IMR-90 (cell line): ENCODE measurements around the gene CDHR2. TPM values are rescaled to one million over a fixed set of nuclear protein-coding genes. Genes with fewer than 3 reads are reported as not detected.
A peak's percentile ranks its signal among the peaks of the same experiment; 100 is the strongest.

ENCODE experiments used
- ATAC-seq: fragments of 200-7000 bp; cut with Tn5 transposase; 2 replicates; pipeline ENCODE4 v1.9.1; 2020; ENCODE audit warnings: low read depth, mild to moderate bottlenecking, moderate library complexity
- BruUV-seq: library from RNA; stranded (reverse); fragments of 400-500 nt; replicated peaks from 2 replicates; lab custom pipeline; 2021; lab: Mats Ljungman, UMichigan
- CTCF ChIA-PET: fragments of 300-600 bp; formaldehyde crosslinking; extraction: SDS; loops from one replicate; lab custom pipeline; 2021; ENCODE audit warnings: antibody characterized with exemption; lab: Yijun Ruan, JAX
- POLR2A ChIA-PET: fragments of 300-600 bp; sonication (Branson Sonifier 250); formaldehyde crosslinking; loops from one replicate; lab custom pipeline; 2022; ENCODE audit warnings: antibody characterized with exemption; ENCODE audit not compliant: unreplicated experiment; lab: Charles Lee
- DNase-seq: peaks from one replicate; pipeline ENCODE4 v3.0.0; 2013
- H2AFZ ChIP-seq: replicated peaks from 2 replicates; pipeline ENCODE3; 2013; ENCODE audit warnings: low read length, mild to moderate bottlenecking; ENCODE audit not compliant: poor library complexity
- H2AK5ac ChIP-seq: 2 replicates; pipeline ENCODE4 v1.6.1; 2013; ENCODE audit warnings: low read depth, low read length, inconsistent platforms
- H2AK9ac ChIP-seq: replicated peaks from 2 replicates; pipeline ENCODE3; 2013; ENCODE audit warnings: mild to moderate bottlenecking, low read depth, low read length, moderate library complexity; ENCODE audit not compliant: poor library complexity
- H2BK120ac ChIP-seq: 2 replicates; pipeline ENCODE4 v1.6.1; 2013; ENCODE audit warnings: low read depth, low read length, inconsistent platforms
- H2BK15ac ChIP-seq: 3 replicates; pipeline ENCODE4 v1.6.1; 2013; ENCODE audit warnings: low read depth, low read length, inconsistent platforms
- H2BK20ac ChIP-seq: 2 replicates; pipeline ENCODE4 v1.6.1; 2013; ENCODE audit warnings: low read depth, mild to moderate bottlenecking, inconsistent platforms, low read length, moderate library complexity
- H2BK5ac ChIP-seq: 2 replicates; pipeline ENCODE4 v1.6.1; 2013; ENCODE audit warnings: mild to moderate bottlenecking, low read depth, low read length, inconsistent platforms; ENCODE audit not compliant: poor library complexity, severe bottlenecking
- H3K14ac ChIP-seq: replicated peaks from 2 replicates; pipeline ENCODE4 v1.6.1; 2013; ENCODE audit warnings: low read depth, low read length, inconsistent platforms
- H3K18ac ChIP-seq: 2 replicates; pipeline ENCODE4 v1.6.1; 2013; ENCODE audit warnings: low read depth, low read length, control low read depth
- H3K23ac ChIP-seq: 2 replicates; pipeline ENCODE4 v1.6.1; 2013; ENCODE audit warnings: low read depth, low read length, inconsistent platforms
- H3K27ac ChIP-seq: 2 replicates; pipeline ENCODE4 v1.5.1; 2013; ENCODE audit warnings: mild to moderate bottlenecking, control low read depth, low read length; ENCODE audit not compliant: insufficient read depth
- H3K27me3 ChIP-seq: 2 replicates; pipeline ENCODE4 v1.6.1; 2013; ENCODE audit warnings: low read length; ENCODE audit not compliant: control insufficient read depth, insufficient read depth
- H3K36me3 ChIP-seq: 2 replicates; pipeline ENCODE4 v1.6.1; 2013; ENCODE audit warnings: low read length, mixed read lengths; ENCODE audit not compliant: control insufficient read depth, insufficient read depth
- H3K4ac ChIP-seq: 2 replicates; pipeline ENCODE4 v1.6.1; 2013; ENCODE audit warnings: low read depth, low read length, inconsistent platforms
- H3K4me1 ChIP-seq: 2 replicates; pipeline ENCODE4 v1.6.1; 2013; ENCODE audit warnings: low read length, mixed read lengths; ENCODE audit not compliant: control insufficient read depth, insufficient read depth
- H3K4me2 ChIP-seq: 2 replicates; pipeline ENCODE4 v1.6.1; 2013; ENCODE audit warnings: low read depth, mild to moderate bottlenecking, control low read depth, low read length, moderate library complexity
- H3K4me3 ChIP-seq: 2 replicates; pipeline ENCODE4 v1.5.1; 2013; ENCODE audit warnings: low read depth, mild to moderate bottlenecking, control low read depth, low read length, moderate library complexity; ENCODE audit not compliant: insufficient read depth
- H3K56ac ChIP-seq: 2 replicates; pipeline ENCODE4 v1.6.1; 2013; ENCODE audit warnings: low read length, inconsistent platforms; ENCODE audit not compliant: insufficient read depth; ENCODE audit errors: extremely low read depth
- H3K79me1 ChIP-seq, 2 experiments: 2 replicates each; pipeline ENCODE4 v1.6.1; 2013; ENCODE audit warnings: low read length in 2 of 2, inconsistent platforms in 1 of 2, low read depth in 1 of 2
- H3K9ac ChIP-seq: 2 replicates; pipeline ENCODE4 v1.6.1; 2013; ENCODE audit warnings: low read depth, low read length, control low read depth
- H3K9me1 ChIP-seq: 2 replicates; pipeline ENCODE4 v1.6.1; 2013; ENCODE audit warnings: low read length, inconsistent platforms; ENCODE audit not compliant: insufficient read depth
- H3K9me3 ChIP-seq: 2 replicates; pipeline ENCODE4 v1.6.1; 2013; ENCODE audit warnings: low read length; ENCODE audit not compliant: control insufficient read depth, insufficient read depth
- H4K20me1 ChIP-seq: 2 replicates; pipeline ENCODE4 v1.6.1; 2013; ENCODE audit warnings: low read length, inconsistent platforms; ENCODE audit not compliant: insufficient read depth
- H4K5ac ChIP-seq: 2 replicates; pipeline ENCODE4 v1.6.1; 2013; ENCODE audit warnings: mild to moderate bottlenecking, low read depth, low read length, control low read depth
- H4K8ac ChIP-seq, 2 experiments: 2 replicates each; pipeline ENCODE4 v1.6.1; 2013; ENCODE audit warnings: low read depth in 2 of 2, low read length in 2 of 2, control low read depth in 1 of 2, inconsistent platforms in 1 of 2
- H4K91ac ChIP-seq: 2 replicates; pipeline ENCODE4 v1.6.1; 2013; ENCODE audit warnings: low read depth, low read length, inconsistent platforms; ENCODE audit not compliant: insufficient read depth
- BHLHE40 ChIP-seq: fragments of 150-350 bp; IDR thresholded peaks from 2 replicates; pipeline ENCODE4 v1.6.1; 2016; ENCODE audit warnings: mild to moderate bottlenecking, low read depth, low read length
- CEBPB ChIP-seq: IDR thresholded peaks from 2 replicates; pipeline ENCODE4 v1.6.1; 2012; ENCODE audit warnings: low read depth, low read length, improper control_type of control experiment
- CTCF ChIP-seq: conservative IDR thresholded peaks from 2 replicates; pipeline ENCODE4 v1.5.1; 2012; ENCODE audit warnings: mild to moderate bottlenecking, low read depth, low read length, improper control_type of control experiment
- FOS ChIP-seq: fragments of 150-350 bp; IDR thresholded peaks from 2 replicates; pipeline ENCODE4 v1.6.1; 2016; ENCODE audit warnings: low read depth, low read length
- MAFK ChIP-seq: IDR thresholded peaks from 2 replicates; pipeline ENCODE4 v1.6.1; 2012; ENCODE audit warnings: low read depth, low read length, improper control_type of control experiment
- MAZ ChIP-seq: IDR thresholded peaks from 2 replicates; pipeline ENCODE4 v1.6.1; 2012; ENCODE audit warnings: low read depth, mild to moderate bottlenecking, low read length, improper control_type of control experiment, moderate library complexity, borderline replicate concordance
- NFE2L2 ChIP-seq: fragments of 150-350 bp; IDR thresholded peaks from 2 replicates; pipeline ENCODE4 v1.6.1; 2016; ENCODE audit warnings: low read depth, mild to moderate bottlenecking, low read length
- POLR2A ChIP-seq: IDR thresholded peaks from 2 replicates; pipeline ENCODE4 v1.6.1; 2012; ENCODE audit warnings: mild to moderate bottlenecking, low read depth, low read length
- RAD21 ChIP-seq: IDR thresholded peaks from 2 replicates; pipeline ENCODE4 v1.6.1; 2012; ENCODE audit warnings: low read length, improper control_type of control experiment
- RCOR1 ChIP-seq: IDR thresholded peaks from 2 replicates; pipeline ENCODE4 v1.6.1; 2012; ENCODE audit warnings: mild to moderate bottlenecking, low read length, improper control_type of control experiment; ENCODE audit not compliant: insufficient replicate concordance
- RFX5 ChIP-seq: IDR thresholded peaks from 2 replicates; pipeline ENCODE4 v1.8.0; 2012; ENCODE audit warnings: low read depth, mild to moderate bottlenecking, low read length, moderate library complexity
- SMC3 ChIP-seq: fragments of 150-350 bp; IDR thresholded peaks from 2 replicates; pipeline ENCODE4 v1.6.1; 2016; ENCODE audit warnings: low read depth, mild to moderate bottlenecking, antibody characterized with exemption, low read length, moderate library complexity
- WGBS, 2 experiments: methylation state at CpG; one replicate each; pipeline versions ENCODE4 v1.1.5 to v1.1.7; 2013; ENCODE audit warnings: missing lambda C conversion rate in 2 of 2; ENCODE audit not compliant: insufficient read length in 1 of 2; ENCODE audit errors: extremely low coverage in 2 of 2; 5-methylcytosine and 5-hydroxymethylcytosine counted together
- dilution Hi-C: fragments of 300-500 bp; cut with HindIII; formaldehyde crosslinking; loops from one replicate; pipeline ENCODE4 v1.14.3; 2018; ENCODE audit warnings: low sequenced_read_pairs; ENCODE audit not compliant: unreplicated experiment
- in situ Hi-C: fragments of 300-500 bp; cut with MboI; formaldehyde crosslinking; loops from 3 replicates; pipeline ENCODE4 v1.14.3; 2019; ENCODE audit warnings: low sequenced_read_pairs, inconsistent platforms, mixed read lengths
- intact Hi-C: fragments of 100-400 bp; cut with micrococcal nuclease; formaldehyde crosslinking; loops from 2 replicates; pipeline ENCODE4 v1.10.0; 2022
- polyA plus RNA-seq, 3 experiments: library from polyadenylated mRNA; depleted of rRNA; stranded (reverse); fragments of >200 nt; gene quantifications; 2 replicates each; pipeline ENCODE4 v1.2.3, GENCODE V29; 2012; ENCODE audit warnings: low replicate concordance in 1 of 3
- total RNA-seq: library from RNA; depleted of rRNA; stranded (reverse); fragments of >200 nt; gene quantifications from 2 replicates; pipeline ENCODE4 v1.2.3, GENCODE V29; 2012
- TF ChIP-seq, protein P1 (sequence below): fragments of 150-350 bp; IDR thresholded peaks from 2 replicates; pipeline ENCODE4 v1.6.1; 2017; ENCODE audit warnings: mild to moderate bottlenecking, antibody characterized with exemption, low read length, low read depth
- TF ChIP-seq, protein P2 (sequence below): fragments of 150-350 bp; IDR thresholded peaks from 2 replicates; pipeline ENCODE4 v1.6.1; 2016; ENCODE audit warnings: low read depth, mild to moderate bottlenecking, low read length, moderate library complexity, borderline replicate concordance

The CDHR2 gene
- total and polyA plus RNA-seq, 2 of the 4 experiments (the other 2 are of a cell fraction): not detected

- CTCF ChIA-PET: interaction anchor here (0.6 to 1.2 kb wide), 3 partner anchors 9 to 198 kb away, joined by 3 to 9 read pairs (median 4); partner anchors contain the start of gene CLTB
- Histone ChIP-seq H3K14ac (peak overlapping the region; percentile 48; the same call in 1 of the 2 replicates), H4K20me1 (no peaks in the 10 kb centered on the region; the same call in 1 of the 2 replicates), H3K56ac (0 out of 2 replicates have a peak overlapping the region, but pooled peaks have one; percentile 24), H3K79me1 (peaks cover 0 to 4% of the 10 kb centered on the region in 2 experiments; a peak in 1 of 4 replicates), H3K27me3 (peaks cover 6% of the 10 kb centered on the region), H3K9me1 (peaks cover 24% of the 10 kb centered on the region), H3K4me2 (peak overlapping the region; percentile 84), H2BK5ac (peak overlapping the region; percentile 59), H2BK120ac (peak overlapping the region; percentile 76), H2BK15ac (peak overlapping the region; percentile 60; the same call in 2 of the 3 replicates), H3K27ac (peak overlapping the region; percentile 76; the same call in 1 of the 2 replicates), H4K8ac (peak overlapping the region in 1 of 2 experiments; percentile 71; a peak in 3 of 4 replicates), H3K23ac (peak overlapping the region; percentile 79), H2AK9ac (no peak overlapping the region), H3K36me3 (no peaks in the 10 kb centered on the region), H2AK5ac (peak overlapping the region; percentile 71; the same call in 1 of the 2 replicates), H2BK20ac (peak overlapping the region; percentile 84), H4K5ac (peak overlapping the region; percentile 38), H3K9me3 (no peaks in the 10 kb centered on the region), H4K91ac (peak overlapping the region; percentile 55), H3K4ac (peak overlapping the region; percentile 74), H3K18ac (peak overlapping the region; percentile 90), H3K4me1 (peaks cover 31% of the 10 kb centered on the region), H2AFZ (peak overlapping the region; percentile 40), H3K4me3 (no peak overlapping the region), H3K9ac (no peak overlapping the region)
- no TSS peak for BruUV-seq
- ATAC-seq (peak; percentile 45), DNase-seq (peak; percentile 88)
- dilution Hi-C loops: no loop called here
- POLR2A ChIA-PET: no interaction called here
- intact Hi-C loops: loop anchor here (1.0 to 5.0 kb wide), 3 partner anchors 41 to 198 kb away; partner anchors contain the start of genes CLTB and RNF44
- in situ Hi-C loops: no loop called here
- 40% methylated on average over 2 of the region's 8 CpGs; no CpG with 5 or more reads in 1 of the 2 experiments for WGBS, 2 experiments
- TF ChIP-seq SMC3 (no peak), FOS (peak; percentile 93), RAD21 (no peak), CEBPB (peak; percentile 37; the same call in 1 of the 2 replicates), RFX5 (no peak), BHLHE40 (no peak), POLR2A (no peak), NFE2L2 (0 out of 2 replicates have a peak, but pooled peaks have one; percentile 2), MAZ (peak; percentile 87), CTCF (no peak), RCOR1 (no peak), MAFK (no peak)
- TF ChIP-seq, protein P1, sequence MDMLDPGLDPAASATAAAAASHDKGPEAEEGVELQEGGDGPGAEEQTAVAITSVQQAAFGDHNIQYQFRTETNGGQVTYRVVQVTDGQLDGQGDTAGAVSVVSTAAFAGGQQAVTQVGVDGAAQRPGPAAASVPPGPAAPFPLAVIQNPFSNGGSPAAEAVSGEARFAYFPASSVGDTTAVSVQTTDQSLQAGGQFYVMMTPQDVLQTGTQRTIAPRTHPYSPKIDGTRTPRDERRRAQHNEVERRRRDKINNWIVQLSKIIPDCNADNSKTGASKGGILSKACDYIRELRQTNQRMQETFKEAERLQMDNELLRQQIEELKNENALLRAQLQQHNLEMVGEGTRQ: no peak
- TF ChIP-seq, protein P2, sequence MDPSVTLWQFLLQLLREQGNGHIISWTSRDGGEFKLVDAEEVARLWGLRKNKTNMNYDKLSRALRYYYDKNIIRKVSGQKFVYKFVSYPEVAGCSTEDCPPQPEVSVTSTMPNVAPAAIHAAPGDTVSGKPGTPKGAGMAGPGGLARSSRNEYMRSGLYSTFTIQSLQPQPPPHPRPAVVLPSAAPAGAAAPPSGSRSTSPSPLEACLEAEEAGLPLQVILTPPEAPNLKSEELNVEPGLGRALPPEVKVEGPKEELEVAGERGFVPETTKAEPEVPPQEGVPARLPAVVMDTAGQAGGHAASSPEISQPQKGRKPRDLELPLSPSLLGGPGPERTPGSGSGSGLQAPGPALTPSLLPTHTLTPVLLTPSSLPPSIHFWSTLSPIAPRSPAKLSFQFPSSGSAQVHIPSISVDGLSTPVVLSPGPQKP: no peak
Observed at GRCh38 chr5:176614805-176615478, 65.8 kb downstream of the CDHR2 start.
